Fibroblast of pulmonary artery (primary cell): ENCODE data around the gene ZNF385D.

ENCODE experiments used
- DNase-seq: peaks from one replicate; pipeline ENCODE4 v3.0.0-alpha.2; 2010; ENCODE audit warnings: low read depth
- H3K4me3 ChIP-seq: replicated peaks from 2 replicates; pipeline ENCODE4 v1.5.1; 2011; ENCODE audit warnings: low read depth, mild to moderate bottlenecking, control low read depth, low read length, moderate library complexity
- CTCF ChIP-seq: IDR thresholded peaks from 2 replicates; pipeline ENCODE4 v1.5.1; 2011; ENCODE audit warnings: mild to moderate bottlenecking, control low read depth, low read length, inconsistent platforms; ENCODE audit errors: missing control alignments

The ZNF385D gene

GRCh38 chr3:21738283-21738682 lies 12.7 kb downstream of the ZNF385D start:
- TF ChIP-seq CTCF: no peak
- DNase-seq: no peak
- no peak overlapping the region for H3K4me3 ChIP-seq

GRCh38 chr3:21734746-21735145 lies 16.3 kb downstream of the ZNF385D start:
- DNase-seq: no peak
- TF ChIP-seq CTCF: no peak
- H3K4me3 ChIP-seq: no peak overlapping the region

- TF ChIP-seq CTCF: no peak
- peak; percentile 44 for DNase-seq
- no peak overlapping the region for H3K4me3 ChIP-seq
Measured at GRCh38 chr3:21729888-21730459, 21.0 kb downstream of the ZNF385D start.

- H3K4me3 ChIP-seq: no peak overlapping the region
- DNase-seq: no peak
- TF ChIP-seq CTCF: no peak
Measured at GRCh38 chr3:21729331-21729730, 21.7 kb downstream of the ZNF385D start.

GRCh38 chr3:21722768-21723167 lies 28.2 kb downstream of the ZNF385D start:
- no peak for DNase-seq
- TF ChIP-seq CTCF: no peak

GRCh38 chr3:21722301-21722700 lies 28.7 kb downstream of the ZNF385D start:
- no peak for TF ChIP-seq CTCF
- no peak overlapping the region for H3K4me3 ChIP-seq
- DNase-seq: no peak

More at GRCh38 chr3:21722768-21723167, 28.2 kb downstream of the ZNF385D start:
- H3K4me3 ChIP-seq: no peak overlapping the region

- DNase-seq: no peak
- no peak overlapping the region for H3K4me3 ChIP-seq
- no peak for TF ChIP-seq CTCF
Measured at GRCh38 chr3:21718943-21719591, 31.9 kb downstream of the ZNF385D start.
